Measurements from ENCODE around the gene AP2S1.

DNA sequence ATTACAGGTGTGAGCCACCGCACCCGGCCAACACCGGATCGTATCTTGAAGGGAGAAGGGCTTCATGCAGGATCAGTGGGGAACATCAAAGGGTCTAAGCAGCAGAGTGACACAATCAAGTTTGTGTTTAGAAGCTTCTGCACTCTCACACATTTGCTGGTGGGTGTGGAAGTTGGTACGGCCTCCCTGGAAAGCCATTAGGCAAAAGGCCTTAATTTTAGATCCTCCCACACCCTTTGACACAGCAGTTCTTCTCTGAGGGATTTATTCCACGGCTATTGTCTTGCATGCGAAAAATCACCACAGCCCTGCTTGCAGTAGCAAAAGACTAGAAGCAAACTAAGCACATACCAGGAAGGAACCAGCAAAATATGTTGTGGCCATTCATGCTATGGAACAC is 44.0 kb downstream of the AP2S1 start:
- no peak for TF ChIP-seq YY1 (IDR thresholded peaks at IDR 0.05; ENCODE audit: insufficient read depth, insufficient read length)
- TF ChIP-seq ZNF274 (IDR thresholded peaks at IDR 0.05; ENCODE audit: low read depth, low read length): no peak
